GM21619 (cell line): ENCODE results near the gene SLC47A2.
"Not testable (repeated sequence)": the region's sequence is repeated elsewhere in the genome, so short reads cannot be mapped to it uniquely, and the experiment has no call there.

ENCODE experiments used
- ATAC-seq: cut with Tn5 transposase; IDR thresholded peaks from one replicate; pipeline ENCODE4 v1.9.1; 2021; ENCODE audit not compliant: unreplicated experiment

SLC47A2 gene

DNA sequence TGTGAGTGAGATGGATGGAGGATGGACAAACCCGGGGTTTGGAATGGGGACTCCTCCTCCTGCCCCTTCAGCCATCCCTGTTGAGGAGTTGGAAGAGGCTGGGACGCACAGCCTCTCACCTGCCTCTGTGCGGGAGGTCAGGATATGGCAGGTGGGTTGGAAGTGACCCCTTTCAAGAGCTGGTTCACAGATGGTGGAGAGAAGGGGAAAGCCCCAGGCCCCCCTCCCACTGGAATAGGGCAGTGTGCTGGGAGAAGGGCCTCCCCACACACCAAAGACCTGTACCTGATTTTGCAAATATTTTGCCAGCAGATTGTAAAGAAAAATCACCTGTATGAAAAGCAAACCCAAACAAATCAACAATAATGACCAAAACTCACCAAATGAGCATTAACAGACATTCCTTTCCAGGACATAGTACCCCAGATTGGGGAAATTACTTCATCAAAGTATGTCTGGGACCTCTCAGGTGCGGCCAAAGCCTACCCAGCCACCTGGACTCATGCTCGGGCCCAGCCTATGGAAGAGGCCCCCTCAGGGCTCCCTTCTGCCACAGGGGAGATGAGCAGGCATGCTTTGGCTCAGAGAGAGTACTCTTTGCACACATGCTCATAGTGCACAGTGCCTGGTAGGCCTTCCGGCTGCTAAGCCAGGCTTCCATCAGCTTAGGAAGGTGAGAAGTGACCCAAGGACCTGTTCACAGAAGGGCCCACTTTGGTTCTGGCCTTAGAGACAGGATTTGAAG lies 7.8 kb downstream of the SLC47A2 start:
- ATAC-seq, result no peak

DNA sequence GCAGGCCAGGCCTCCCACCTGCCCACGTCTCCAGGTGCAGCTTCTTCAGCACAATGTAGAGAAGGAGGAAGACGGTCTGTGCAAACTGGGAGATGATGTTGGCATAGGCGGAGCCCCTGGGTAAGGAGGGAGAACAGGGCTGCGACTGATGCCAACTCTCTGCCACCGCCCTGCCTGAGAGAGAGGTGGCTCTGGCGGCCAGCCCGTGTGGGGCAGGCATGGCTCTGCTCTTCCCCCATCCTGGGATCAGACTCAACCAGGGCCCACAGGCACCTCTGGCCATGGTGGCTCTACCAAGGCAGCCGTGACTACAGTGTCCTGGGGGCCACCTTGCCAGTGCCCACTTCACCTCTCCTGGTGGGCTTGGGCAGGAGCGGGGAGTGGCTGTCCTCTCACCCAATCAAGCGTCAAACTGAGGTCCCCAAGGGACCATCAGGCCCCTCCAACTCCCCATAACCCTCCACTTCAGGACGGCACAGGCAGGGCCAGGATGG lies 8.6 kb downstream of the SLC47A2 start:
- ATAC-seq, result no peak

DNA sequence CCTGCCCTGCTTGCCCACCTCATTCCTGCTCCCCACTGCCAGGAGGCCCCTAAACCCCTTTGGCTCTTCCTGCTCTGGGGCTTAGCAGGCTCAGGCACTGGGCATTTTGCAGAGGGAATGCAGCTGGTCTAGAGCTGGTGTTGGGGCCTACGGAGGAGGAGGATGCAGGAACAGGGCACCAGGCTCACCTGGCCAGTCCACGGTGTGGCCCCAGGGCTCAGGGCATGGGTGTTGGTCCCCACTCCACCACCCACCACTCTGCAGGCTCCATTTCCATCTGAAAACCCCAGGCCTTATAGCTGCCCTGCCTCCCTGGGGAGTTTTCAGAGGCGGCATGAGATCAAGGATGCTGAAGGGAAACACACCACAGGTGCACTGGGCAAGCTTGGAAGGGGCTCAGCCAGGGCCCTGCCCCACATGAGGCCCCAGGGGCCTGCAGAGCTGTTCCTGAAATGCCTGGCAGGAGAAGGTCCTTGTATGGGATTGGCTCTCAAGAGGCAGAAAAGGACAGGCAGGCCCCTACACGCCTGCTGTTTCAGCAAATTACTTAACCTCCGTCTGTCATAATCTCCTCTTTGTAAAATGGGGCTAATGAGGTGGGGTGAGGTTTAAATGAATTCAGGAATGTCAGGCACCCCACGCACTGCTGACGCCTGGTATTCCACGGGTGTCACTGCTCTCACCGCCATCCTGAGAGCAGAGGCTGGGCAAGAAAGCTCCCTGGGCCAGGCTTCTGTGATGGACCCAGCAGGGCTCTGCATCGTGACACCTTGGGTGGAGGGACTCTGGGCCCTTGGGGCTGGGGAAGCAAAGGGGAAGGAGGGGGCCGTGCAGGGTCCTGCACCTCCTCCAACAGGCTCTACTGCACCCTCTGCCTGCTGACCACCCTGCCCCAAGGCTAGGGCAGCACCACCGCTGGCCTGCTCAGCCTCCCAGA lies 9.3 kb downstream of the SLC47A2 start:
- no peak for ATAC-seq

DNA sequence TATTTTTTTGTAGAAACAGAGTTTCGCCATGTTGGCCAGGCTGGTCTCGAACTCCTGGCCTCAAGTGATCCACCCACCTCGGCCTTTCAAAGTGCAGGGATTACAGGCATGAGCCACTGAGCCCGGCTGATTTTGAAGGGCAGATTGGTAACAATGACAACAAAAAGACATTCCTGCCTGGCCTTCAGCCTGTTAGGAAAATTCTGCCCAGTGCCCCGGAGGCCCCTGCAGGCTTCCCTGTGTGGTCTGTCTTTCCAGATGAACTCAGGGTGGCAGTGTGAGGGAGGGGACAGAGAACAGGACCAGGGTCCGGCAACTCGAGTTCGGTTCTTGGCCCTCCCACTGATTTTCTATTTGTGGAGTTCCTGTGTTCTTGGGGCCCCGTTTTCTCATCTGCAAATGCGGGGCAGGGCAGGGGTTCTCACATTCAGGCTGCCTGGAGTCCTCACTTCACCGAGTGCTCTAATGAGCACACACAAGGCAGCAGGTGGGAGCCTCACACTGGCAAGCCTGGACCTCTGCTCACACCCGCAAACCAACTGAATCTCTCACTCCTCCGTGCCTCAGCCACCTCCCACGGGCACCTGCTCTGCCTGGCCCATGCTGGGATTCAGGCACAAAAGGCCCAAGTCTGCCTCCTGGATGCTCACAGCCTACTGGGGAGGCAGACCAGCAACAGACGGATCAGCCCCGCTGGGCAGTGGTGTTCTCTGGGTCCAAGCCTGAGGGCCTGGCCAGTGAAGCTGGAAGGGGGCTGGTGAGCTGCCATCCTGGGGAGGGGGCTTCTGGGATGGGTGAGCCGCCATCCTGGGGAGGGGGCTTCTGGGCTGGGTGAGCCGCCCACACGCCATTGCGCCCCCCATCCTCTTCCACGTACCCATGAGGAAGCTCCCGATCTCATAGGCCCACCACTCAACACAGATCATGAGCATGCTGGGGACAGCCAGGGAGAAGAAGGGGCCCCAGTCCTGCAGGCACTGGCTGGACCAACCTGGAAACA lies 10.3 kb downstream of the SLC47A2 start:
- ATAC-seq, result no peak

DNA sequence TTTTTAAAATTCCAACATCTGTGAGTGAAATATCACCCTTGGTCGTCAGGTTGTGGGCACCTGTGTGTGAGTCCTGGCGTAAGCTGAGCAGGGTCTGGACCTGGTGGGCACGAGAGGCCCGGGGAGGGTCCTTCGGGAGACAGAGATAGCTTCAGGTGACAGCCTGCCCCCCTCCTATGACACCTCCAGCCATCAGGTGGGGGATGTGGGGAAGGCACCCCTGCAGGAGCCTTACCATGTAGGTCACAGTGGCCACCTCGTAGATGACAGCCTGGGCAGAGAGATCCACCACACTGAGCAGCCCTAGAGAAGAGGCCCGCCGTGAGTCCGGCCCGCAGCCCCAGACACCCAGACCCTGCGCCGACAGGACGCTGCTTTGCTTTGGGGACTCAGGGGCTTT lies 11.2 kb downstream of the SLC47A2 start:
- ATAC-seq, result no peak

DNA sequence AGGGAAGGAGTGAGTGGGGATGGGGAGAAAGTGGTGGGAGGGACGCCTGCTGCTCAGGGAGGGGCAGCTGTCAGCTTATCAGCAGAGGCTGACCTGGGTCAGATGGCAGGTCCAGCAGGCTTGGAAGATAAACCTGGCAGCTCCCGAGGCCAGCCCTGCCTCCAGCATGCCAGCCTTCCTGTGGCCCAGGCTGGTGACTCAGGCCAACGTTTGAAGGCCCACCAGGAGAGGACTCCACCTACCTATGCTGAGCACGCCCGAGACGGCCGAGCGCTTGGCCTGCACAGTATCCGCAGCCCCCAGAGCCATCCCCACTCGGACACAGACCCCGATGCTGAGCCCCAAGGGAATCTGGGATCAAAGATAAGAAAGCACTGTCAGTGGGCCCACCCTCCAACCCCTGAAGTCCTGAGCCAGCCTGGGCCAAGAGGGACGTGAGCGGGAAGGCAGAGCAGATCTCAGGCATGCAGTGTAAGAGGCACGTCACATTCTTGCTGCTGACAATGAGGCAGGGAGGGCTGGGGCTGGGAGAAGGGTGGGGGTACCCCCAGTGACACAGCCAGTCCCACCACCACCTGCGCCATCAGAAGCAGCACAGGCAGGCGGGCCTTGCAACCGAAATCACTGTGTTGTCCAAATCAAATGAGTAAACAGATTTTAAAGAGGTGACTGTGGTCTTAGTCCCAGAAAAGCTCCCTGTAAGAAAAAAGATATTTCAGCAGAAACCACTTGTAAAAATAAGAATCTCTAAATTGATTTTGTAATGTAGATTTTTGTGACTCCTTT lies 12.4 kb downstream of the SLC47A2 start:
- ATAC-seq, result no peak

DNA sequence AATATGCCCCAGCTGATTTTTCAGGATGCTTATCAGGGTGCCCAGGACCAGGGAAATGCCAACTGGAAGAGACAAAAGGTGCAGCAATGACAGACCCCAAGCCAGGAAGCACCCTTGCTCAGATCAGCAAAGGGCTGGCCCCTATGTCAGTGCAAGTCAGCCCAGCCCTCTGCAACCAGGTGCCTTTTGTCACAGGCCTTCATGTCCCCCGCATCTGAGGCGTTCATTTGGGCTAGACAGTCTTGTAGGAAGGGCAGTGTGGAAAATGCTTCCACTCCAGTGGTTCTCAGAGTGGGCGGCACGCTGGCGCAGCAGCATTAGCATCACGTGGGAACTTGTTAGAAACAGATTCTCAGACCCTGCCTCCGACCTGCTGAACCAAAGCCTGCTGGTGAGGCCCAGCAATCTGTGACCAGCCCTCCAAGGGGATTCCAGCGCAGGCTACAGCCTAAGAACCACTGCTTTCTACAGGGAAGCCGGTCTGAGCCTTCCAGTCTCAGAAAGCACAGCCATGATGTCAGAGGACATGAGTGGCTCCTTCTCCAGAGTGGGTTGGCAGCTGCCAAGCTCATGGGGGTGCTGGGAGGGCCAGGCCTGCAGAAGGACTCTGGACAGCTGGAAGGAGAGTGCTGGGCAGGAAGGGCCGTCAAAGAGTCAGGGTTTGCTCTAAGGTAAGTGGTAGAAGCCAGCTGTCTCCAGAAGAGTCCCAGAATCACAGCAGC lies 13.1 kb downstream of the SLC47A2 start:
- ATAC-seq, result no peak

DNA sequence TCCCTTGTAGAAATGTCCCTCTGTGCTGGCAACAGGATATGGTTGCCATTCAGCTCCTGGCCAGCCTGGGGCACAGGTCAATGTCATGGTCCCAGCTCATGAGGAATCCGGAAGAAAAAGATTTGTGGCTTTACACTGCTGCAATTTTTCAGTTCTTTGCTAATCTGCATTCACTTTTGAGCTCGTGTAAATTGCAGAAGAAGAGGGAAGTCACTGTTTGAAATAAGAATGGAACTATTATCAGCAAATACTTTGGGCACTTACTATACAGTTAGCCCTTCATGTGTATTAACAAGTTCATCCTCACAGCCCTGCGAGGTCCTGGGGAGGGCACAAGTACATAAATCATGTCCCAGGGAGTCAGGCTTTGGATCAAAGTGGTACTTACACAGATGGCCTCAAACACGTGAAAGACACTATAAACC lies 14.2 kb downstream of the SLC47A2 start:
- no peak for ATAC-seq

DNA sequence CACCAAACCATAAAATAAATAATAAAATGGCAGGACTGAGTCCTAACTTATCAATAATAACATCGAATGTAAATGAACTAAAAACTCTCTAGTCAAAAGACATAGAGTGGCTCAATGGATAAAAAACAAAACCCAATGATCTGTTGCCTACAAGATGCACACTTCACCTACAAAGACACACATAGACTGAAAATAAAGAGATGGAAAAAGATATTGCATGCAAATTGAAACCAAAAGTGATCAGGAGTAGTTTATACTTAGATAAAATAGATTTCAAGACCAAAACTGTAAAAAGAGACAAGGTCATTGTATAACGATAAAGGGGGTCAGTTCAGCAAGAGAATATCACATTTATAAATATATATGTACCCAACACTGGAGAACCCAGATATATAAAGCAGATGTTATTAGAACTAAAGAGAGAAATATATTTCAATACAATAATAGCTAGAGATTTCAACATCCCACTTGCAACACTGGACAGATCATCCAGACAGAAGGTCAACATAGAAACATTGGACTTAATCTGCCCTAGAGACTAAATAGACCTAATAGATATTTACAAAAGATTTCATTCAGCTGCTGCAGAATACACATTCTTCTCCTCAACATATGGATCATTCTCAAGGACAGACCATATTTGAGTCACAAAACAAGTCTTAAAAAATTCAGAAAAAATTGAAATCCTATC lies 29.8 kb downstream of the SLC47A2 start:
- no peak for ATAC-seq

DNA sequence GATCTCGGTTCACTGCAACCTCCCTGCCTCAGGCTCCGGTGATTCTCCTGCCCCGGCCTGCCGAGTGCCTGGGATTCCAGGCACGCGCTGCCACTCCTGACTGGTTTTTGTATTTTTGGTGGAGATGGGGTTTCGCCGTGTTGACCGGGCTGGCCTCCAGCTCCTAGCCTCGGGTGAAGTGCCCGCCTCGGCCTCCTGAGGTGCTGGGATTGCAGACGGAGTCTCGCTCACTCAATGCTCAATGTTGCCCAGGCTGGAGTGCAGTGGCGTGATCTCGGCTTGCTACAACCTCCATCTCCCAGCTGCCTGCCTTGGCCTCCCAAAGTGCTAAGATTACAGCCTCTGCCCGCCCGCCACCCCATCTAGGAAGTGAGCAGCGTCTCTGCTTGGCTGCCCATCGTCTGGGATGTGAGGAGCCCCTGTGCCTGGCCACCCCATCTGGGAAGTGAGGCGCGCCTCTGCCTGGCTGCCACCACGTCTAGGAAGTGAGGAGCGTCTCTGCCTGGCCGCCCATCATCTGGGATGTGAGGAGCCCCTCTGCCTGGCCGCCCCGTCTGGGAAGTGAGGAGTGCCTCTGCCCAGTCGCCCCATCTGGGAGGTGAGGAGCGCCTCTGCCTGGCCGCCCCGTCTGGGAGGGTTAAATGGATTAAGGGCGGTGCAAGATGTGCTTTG lies 31.3 kb downstream of the SLC47A2 start:
- ATAC-seq, result not testable (repeated sequence)

DNA sequence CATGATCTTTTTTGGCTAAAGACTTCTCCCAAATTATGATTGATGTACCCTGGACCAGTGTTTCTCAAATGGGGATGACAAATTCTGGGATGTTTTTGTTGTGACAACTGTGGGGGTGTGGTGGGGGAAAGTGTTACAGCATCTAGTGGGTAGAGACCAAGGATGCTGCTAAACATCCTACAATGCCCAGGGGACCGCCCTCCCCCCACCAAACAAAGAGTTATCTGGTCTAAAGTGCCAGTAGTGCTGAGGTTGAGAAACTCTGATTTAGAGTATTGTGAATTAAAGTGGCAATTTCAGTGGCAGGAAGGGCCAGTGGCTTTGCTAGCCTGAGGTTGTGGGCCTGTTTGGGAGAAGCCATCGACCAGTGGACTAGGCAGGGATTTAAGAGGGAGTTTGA lies 33.3 kb downstream of the SLC47A2 start:
- ATAC-seq, result no peak

DNA sequence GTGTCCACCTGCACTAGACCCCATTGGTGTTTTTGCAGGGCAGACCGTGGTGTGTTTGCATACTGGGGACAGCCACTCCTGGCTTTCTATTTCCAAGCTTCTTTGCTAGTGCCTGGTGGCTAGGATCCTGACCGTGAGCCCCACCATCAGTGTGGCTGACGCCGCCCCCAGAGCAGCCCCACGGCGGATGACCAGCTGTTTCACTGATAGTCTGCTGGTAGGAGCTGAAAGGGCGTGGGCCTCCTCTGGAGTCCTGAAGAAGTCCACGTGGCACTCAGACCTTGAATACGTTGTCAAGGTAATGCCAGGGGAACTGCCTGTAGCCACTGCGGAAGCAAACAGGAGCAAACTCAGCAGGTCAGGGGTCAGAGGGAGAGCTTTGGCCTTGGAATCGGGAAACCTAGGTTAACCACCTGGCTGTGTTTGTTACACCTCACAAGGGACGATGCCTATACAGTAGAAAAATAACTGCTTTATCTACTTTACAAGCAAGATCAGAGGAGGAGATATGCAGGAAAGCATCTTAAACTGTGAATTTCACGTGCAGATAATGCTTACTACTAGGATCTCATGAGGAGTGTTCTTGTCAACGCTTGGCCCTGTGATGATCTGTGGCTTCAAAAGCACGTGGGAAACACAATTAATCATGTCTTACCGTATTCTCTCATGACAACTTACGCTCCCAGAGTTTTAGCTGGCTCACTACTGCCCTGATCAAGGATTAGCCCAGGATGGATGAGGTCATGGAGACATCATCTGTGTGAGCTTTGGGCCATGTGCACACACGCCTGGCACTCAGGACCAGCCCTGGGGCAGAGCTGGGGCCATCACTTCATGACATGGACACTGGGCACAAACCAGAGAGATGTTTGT lies 37.6 kb downstream of the SLC47A2 start:
- no peak for ATAC-seq

DNA sequence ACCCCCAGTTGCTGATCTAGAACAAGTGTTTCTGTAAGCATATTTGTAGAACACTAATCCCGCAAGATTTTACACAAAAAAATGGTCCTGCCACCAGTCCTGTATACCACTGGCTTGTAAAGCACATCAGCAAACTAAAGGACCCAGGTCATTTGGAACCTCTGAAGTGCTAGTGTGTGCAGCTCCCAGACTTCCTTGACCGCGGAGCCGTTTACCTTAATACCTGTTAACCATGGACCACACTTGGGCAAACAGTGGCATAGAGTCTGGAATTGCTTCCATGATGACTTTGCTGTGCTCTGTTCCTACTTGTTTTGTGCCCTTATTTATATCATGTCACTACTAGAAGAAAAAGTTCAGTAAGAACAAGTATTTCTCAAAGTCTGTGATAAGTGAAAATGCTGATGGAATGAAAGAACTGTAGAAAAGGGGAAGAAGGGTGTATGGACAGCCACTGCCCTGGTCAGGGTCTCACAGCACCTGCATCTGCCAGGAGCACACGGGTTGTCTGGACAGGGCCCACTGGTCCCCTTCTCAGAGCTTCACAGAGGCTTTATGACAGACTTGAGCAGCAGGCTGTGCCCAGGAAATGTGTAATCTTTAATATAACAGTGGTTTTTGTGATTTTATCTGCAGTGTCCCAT lies 38.5 kb downstream of the SLC47A2 start:
- no peak for ATAC-seq

DNA sequence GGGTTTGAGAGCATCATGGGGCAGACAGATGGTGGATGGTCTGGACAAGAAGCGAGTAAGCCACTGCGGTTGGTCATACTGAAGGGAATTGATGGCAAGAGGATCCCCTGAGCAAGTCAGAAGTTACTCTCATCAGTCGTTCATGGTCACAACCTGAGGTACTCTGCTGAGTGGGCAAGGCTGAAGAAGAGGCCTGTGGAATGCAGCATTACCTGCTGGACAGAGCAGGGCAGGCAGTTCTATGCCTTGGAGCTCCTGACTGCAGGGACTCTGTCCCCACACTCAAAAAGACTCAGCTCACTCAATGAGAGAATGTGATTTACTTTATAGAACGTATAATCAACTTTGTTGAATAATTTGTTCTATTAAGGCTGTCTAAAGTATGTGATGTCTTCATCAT lies 39.5 kb downstream of the SLC47A2 start:
- no peak for ATAC-seq

DNA sequence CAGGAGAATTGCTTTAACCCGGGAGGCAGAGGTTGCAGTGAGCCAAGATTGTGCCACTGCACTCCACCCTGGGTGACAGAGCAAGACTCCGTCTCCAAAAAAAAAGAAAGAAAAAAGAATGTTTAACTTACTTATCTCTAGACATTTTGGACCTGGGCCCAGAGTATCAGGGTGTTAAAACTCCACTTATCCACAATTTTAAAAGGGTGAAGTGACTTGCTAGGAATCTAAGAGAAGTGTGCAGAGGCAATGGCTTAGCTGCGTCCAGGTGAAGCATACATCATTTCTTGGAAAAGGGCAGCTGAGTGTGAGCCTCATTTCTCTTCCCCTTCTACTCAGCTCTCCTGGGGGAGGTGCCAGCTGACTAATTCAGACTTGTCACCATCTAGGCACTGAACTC lies 42.8 kb downstream of the SLC47A2 start:
- no peak for ATAC-seq

DNA sequence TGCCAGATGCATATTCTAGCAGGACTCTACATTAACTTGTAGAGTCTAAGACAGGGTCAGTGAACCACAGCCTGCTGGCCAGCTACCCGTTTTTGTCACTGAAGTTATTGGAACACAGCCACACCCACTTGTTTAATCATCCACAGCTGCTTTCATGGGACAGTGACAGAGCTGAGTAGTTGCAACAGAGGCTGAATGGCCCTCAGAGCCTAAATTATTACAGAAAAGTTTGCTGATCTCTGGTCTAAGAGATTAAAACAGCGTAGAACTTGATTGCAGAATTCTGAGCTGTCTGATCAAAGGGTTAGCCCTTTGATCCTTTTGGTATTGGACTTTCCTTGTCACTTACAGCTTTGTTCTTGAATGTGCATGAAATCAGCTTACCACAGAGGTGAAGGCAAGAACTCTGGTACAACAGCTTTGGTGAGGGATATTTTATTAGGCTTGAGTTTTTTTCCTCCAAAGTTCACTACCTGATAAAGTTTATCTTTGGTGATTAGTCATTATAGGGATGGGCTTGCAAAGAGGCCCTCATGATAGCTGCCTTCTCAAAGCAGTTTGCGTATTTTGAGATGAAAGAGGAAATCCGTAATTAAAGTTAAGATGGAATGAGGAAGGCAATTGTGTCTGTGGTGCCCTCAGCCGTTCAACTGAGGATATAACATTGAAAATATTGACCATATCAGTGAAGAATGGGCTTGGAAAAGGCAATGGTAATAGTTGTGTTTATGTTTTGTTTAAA lies 44.2 kb downstream of the SLC47A2 start:
- ATAC-seq, result no peak
